ENCODE measurements around the gene CCDC184.

GRCh38 chr12:48180424-48180823, 3.0 kb upstream of the CCDC184 start:
- TF ChIP-seq, protein P1, sequence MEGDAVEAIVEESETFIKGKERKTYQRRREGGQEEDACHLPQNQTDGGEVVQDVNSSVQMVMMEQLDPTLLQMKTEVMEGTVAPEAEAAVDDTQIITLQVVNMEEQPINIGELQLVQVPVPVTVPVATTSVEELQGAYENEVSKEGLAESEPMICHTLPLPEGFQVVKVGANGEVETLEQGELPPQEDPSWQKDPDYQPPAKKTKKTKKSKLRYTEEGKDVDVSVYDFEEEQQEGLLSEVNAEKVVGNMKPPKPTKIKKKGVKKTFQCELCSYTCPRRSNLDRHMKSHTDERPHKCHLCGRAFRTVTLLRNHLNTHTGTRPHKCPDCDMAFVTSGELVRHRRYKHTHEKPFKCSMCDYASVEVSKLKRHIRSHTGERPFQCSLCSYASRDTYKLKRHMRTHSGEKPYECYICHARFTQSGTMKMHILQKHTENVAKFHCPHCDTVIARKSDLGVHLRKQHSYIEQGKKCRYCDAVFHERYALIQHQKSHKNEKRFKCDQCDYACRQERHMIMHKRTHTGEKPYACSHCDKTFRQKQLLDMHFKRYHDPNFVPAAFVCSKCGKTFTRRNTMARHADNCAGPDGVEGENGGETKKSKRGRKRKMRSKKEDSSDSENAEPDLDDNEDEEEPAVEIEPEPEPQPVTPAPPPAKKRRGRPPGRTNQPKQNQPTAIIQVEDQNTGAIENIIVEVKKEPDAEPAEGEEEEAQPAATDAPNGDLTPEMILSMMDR (IDR thresholded peaks at IDR 0.05; ENCODE audit: borderline replicate concordance, extremely low read depth, low read length, poor library complexity, severe bottlenecking), result no peak
- TF ChIP-seq EZH2 (IDR thresholded peaks at IDR 0.05; ENCODE audit: borderline replicate concordance, low read depth, low read length, severe bottlenecking), result no peak
